SKM-1 treated with dmso at 0.1 percent for 144 hours (cell line): ENCODE results near the gene FGGY.

Experiments
- DNase-seq: peaks from one replicate; lab custom pipeline; 2025; ENCODE audit not compliant: unreplicated experiment; lab: John Stamatoyannopoulos, UW

The FGGY gene

DNA sequence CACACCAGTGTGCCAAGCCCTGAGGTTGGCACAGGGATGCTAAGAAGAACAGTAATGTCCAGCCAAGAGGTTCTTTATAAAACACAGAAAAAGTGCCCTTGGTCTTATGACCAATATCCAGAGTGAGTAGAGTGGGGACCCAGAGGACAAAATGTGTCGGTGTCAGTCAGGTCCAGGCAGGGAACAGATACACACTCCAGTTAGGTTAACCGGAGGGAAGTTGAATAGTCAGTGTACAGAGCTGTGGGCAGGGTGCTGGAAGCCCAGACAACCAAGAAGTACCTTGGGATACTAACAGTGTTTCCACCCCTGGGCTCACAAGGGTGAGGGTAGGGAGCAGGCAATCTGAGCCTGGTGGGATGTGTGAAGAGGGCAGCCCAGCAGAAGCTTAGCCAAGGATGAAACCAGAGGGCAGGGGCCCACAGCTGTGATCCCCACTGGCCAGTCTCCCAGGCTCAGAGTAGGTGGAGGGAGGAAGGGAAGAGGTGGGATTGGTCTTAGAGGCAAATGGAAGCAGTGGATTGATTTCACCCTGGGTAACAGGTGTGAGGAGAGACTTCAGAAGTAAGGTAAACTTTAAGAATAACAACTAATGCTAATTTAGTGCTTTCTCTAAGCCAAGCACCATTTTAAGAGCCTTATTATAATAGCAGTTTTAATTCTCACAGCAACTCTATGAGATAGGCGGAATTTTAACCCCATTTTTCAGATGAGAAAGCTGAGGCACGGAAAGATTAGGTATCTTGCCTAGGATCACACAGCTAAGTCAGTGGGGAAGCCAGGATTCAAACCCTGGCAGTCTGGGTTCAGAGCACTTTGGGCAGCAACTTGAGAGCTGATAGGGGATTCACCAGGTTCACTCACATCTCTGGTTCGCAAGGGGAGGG, 374.4 kb downstream of the FGGY start:
- DNase-seq: no peak

DNA sequence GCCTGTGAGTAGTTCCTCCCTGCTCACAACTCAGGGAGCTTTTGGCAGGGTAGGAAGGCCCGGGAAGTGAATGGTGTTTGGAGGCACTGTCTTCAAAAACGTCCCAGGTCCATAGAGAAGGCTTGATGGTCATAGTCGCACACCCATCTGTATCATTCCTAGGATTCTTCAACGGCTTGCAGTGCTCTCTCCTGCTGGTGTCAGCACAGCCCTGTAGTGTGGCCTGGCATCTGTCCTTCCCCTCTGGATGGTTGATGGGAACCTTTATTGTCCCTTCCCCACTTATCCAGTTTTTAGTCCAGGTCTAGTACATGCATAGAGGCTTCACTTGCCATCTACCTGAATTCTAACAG, 375.0 kb downstream of the FGGY start:
- no peak for DNase-seq

DNA sequence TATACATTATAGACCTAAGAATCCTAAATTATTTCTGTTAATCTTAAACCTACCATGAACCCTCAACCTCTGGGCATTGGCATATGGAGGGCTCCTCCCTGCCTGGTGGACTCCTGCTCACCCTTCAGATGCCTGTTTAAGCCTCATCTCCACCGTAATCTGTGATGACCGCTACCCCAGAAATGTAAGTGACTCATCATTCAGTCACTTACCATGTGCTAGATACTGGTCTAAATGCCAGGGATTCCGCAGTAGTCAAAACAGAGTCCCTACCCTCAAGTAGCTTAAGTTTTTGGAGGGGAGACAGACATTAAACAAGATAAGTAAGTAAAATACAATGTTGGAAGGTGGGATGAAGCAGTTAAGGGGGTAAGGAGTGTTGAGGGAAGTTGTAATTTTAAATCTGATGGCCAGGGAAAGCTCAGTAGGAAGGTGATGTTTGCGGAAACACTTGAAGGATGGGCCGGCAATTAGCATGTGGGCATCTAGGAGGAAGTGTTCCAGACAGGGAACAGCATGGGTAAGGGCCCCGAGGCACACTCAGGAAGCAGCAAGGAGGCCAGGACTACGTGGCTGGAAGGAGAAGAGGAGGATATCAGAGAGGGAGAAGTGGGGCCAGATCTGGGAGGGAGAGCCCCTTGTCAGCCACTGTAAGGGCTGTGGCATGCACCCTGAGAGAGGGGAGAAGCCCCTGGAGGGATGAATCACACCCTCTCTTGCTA, 376.1 kb downstream of the FGGY start:
- DNase-seq: no peak

DNA sequence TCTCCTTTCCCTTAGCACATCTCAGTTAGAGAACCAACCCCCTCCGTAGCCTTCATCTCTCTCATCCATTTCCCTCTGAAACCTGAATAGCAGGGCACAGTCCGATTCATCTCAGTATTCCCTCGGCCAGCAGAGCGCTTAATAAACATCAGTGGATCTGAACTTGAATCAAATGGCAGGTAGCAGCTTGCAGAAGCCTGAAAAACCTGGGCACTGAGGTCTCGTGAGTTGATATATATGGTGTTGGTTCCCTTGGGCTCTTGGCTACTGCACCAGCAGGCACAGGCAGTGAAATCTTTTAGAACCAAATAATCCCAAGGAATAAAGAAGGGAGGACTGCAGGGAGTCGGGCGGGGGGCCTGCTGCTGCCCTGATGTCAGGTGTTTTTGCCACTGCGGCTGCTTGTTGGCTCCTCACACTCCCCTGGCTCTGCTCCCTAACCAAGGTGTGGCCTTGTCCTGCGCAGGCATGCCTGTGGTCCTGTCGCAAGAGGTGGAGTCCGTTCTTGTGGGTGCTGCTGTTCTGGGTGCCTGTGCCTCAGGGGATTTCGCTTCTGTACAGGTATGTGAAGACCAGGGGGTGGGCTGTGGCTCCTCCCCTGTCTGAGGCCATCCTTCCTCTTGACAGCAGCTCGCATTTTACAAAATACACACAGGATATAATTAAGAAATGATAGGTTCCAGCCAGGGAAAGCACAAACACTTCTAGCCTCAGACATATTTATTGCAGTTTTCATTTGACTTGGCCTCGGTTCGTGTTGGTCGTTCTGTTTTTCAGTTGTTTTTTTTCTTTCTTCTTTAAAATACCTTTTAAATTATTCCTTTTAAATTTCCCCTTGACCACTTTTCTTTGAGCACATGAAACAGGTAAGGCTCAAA, 376.9 kb downstream of the FGGY start:
- DNase-seq: no peak

DNA sequence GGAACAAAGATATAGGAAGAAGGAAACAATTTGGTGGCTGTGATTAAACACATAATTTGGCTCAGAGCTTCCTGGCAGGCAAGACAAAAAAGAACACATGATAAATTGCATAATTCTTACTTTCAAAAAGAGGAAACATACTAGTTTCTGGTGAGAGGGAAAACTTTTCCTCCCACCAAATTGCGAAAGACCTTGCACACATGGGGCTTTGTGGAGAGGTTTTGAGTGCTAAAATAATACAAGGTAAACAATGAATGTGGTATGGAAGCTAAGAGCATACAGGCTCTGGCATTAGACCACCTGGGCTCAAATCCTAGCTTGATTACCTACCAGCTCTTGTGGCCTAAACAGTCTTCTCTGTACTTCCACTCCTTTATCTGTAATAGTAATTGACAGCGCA, 377.7 kb downstream of the FGGY start:
- peak; percentile 95 for DNase-seq

DNA sequence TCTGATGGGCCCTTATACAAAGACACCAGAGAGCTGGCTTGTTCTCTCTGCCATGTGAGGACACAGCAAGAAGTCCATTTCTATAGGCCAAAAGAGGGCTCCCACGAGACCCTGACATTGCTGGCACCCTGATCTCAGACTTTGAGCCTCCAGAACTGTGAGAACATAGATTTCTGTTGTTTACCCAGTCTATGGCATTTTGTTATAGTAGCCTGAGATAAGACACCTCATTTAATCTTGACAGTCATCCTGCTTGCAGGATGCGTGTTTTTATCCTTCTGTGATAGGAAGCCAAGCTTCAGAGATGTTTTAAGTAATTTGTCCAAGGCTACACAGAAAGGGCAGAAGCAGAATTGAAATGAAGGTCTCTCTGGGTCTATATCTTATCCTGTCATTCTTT, 379.0 kb downstream of the FGGY start:
- no peak for DNase-seq

DNA sequence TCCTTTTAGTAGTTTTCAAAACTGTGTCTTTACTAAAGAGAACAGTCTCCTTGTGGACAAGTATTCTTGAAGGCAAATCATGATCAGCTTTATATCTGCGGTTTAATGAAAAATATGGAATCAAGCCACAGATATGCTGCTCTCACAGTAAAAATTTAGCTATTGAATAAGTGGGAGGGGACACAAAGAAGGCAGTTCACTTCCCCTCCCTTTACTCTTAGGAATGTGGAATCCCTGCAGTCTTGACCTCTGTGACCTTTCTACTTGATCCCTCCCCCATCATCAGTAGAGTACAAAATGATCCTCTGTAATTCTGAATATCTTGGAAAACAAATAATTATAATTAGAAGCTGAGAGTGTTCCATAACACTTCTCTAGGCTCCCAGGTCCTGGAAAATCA, 381.1 kb downstream of the FGGY start:
- no peak for DNase-seq

DNA sequence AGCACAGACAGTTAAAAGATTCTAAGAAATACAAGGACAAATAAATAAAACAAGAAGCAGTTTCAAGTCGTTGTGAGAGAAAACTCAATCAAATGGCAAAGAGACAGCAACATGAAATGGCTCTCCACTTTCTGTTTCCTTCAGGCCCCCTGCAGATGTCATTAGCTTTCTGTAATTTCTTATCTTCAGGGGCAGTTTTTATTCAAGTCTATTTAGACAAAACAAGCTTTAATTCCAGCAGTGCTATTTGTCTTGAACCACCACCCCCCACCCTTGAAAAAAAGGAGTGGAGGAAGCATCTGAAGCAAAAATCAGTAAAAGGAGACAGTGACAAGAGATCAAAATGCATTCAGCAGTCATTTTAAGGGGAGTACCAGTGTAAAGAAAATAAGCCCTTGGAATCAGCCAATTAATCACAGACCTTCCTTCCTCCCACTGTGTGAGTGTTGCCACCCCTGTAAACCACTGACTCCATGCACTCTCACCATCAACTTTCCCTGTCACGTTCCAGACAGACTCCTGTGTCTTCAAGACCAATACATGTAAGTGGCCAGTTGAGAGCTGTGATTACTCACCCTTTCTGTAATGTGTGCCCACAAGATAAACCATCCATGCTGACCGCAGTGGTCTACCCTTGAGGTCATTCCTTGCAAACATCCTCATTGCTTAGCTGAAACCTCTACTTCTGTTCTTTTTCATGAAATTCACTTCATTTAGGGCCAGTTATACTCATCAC, 381.8 kb downstream of the FGGY start:
- DNase-seq: peak; percentile 39

DNA sequence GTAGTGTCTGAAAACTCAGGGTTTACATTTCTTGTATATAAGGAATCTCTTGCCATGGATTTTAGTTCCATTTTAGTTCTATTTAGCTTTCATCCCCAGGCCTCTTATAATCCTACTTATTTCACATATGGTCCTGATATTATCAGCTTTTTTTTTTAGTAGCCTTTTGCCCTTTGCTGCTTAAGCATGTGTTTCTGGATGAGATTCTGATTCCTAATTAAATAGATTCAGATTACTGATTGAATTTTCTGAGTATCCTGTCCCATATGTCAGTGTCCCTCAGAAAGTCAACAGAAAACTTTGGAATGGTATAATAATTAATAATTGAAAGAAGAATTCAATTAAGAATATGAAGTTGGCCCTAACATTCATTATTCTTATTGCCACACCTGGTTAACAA, 383.1 kb downstream of the FGGY start:
- DNase-seq: no peak

DNA sequence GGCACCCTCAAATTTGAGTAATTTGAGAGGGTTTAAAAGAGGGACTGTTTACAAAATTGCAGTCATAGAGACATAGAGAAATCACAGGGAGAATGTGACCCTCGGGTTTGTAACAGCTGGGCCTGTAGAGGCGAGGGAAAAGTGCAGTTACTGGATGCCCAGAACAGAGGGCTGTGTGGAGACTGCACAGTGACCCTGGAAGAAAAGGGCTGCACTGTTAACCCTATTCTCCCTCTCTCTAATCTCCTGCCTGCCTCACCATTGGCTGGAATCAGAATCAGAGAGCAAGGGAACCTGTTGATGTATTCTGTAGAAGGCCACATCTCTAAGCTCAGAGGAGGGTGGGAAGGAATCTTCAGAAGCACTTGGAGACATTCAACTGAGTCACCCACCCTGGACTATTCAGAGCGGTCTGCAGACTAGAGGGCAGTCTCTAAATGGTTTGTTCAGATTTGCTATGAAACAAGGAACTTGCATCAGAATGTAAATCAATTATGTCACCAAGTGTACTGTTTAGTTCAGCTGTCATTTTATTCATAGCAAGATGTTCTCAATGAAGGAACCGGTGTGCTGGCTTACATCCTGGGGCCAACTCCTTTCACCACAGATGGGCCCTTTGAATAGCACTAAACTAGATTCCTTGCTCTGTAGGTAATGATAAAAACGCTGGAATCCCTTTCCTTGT, 385.6 kb downstream of the FGGY start:
- no peak for DNase-seq

DNA sequence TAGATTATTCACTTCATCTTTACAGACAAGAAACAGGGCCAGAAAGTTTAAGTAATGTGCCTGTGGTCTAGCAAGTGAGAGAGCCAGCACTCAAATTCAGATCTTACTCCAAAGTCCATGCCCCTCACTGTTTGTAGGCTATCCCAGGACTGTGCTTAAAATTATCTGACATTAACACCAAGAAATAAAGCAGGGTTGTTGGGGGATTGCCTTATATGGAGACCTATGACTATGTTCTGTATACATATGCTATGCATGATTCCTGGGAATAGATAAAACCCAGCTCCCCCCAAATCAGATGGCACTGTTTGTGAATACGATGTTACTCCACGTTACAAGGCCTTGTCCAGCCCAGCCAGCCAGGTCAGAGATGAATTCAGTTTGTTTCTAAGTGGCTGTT, 386.3 kb downstream of the FGGY start:
- DNase-seq: no peak

DNA sequence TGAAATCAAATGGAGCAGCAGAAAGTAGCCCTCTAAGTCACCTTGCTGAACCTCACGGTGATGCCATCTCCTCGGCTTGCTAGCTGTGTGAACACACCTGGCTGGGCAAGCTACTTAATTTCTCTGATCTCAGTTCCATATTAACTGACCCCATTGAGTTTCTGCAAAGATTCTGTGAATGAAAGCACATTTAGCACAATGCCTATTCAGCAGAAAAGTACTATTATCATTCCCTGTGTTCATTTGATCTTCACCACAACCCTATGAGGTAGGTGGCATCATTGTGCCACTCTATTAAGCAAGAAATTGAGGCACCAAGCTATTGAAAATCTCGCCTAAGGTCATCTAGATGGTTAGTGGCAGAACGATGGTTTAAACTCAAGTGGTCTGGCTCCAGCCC, 387.8 kb downstream of the FGGY start:
- DNase-seq: no peak

DNA sequence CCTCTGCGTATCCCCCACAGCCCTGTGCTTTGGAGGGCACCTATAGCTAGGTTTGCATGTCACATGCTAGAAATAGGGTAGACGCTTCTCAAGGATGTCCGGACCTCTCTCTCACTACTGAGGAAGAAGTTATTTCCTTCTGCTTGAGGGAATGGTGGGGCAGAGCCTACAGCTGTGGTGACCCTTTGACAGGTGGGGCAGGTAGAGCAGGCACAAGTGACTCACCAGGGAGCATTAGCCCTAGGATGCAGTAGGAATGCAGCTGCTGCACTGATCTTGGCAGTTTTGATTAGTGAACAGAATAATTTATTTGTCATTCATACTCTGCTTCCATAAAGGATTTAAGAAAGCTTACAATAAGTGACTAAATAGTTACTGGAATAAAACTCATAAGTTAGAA, 388.2 kb downstream of the FGGY start:
- DNase-seq: no peak

DNA sequence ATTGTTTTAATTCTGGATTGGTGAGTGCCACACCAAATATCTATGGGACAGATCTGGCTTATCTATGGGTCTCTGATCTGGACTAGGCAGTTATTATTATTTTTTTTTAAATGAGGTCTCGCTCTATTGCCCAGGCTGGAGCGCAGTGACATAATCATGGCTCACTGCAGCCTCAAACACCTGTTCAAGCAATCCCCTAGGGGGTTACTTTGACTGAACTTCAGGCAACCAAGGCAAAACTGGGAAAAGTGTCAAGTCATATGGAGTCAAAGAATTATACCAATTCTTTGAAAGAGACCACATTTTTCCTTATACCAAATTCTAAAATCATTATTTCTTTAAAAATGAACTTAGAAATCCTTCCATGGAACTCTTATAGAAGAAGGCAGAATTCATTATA, 388.8 kb downstream of the FGGY start:
- no peak for DNase-seq

DNA sequence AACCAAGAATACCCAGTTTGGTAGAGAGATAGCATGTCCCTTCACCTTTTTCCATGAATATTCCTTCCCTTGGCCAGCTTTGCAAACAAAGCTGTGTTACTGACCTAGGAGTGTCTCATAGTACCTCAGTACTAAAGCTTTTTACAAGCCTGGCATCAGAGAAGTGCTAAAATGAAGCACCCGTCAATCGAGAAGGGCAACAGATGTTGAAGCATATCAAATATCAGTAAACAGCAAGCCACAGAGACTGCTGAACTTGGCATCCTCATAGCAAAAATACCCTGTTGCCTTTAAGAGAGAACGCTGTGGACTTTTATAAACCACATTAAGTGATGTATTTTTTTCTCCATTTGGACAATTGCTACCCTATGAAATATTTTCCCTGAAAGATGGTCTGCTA, 389.3 kb downstream of the FGGY start:
- DNase-seq: no peak

DNA sequence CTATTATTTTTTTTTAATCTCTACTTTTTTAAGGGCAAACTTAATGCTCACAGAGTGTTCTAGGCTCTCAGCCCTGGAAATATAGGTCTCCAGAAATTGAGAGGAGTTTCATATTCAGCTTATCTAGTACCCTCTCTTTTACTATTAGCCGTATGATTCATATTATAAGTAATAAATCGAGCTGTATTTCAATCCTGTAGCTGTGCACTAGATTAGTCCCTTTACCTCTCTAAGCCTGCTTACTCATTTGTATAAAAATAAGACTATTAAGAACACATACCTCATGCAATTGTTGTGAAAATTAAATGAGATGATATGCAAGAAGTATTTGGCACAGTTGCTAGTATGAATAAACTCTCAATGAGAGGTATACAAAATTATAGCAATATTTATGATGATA, 389.7 kb downstream of the FGGY start:
- DNase-seq: no peak

DNA sequence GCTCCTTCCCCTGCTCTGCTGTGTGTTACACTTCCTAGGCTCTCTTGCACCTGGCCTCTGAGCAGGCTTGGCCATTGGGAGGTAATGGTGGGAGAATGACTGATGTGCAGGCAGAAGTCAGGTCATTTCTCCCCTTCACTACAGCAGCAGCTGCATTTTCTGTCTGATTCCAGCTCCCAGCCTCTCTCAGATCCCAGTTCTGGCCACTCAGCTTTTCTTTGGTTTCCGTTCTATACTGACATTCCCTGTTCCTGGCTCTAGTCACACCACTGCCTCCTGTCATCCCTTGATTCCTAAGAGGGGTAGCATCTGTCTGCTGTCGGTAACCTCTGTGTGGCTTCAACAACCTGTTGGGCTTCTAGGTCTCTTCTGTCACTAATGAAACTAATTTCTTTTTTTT, 390.2 kb downstream of the FGGY start:
- DNase-seq: no peak

DNA sequence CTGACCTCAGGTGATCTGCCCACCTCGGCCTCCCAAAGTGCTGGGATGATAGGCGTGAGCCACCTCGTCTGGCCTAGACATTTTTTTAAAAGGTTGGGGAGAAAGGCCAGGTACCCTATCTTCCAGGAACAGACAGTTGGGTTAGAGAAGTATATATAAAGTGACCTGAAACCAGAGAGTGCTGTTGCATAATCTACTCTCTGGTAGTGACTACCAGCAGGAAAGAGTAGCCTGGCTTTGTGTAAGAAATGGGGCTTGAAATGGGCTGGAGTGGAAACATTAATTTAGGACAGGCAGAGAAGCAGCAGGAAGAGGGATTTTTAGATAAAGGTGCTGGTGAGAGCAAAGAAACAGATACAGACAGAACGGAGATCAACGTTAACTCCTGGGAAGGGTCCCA, 392.1 kb downstream of the FGGY start:
- DNase-seq: peak; percentile 74

DNA sequence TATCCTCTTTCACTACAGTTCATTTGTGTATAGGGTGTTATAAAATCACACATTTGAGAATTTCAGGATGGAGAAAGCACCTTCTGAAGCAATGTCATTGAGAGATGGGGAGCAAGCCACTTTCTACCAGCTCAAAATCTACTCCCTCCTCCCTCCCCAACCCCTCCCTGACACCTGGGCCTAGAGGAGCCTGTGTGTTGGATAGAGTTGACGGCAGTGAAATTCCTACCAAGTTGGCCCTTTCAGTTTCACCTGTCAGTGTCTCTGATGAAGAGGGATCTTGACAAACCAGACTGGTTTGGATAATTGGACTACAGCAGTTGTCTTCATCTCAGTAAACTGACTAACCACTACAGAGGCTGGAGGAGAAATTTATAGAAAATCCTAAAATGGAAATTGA, 392.8 kb downstream of the FGGY start:
- DNase-seq: peak; percentile 51

DNA sequence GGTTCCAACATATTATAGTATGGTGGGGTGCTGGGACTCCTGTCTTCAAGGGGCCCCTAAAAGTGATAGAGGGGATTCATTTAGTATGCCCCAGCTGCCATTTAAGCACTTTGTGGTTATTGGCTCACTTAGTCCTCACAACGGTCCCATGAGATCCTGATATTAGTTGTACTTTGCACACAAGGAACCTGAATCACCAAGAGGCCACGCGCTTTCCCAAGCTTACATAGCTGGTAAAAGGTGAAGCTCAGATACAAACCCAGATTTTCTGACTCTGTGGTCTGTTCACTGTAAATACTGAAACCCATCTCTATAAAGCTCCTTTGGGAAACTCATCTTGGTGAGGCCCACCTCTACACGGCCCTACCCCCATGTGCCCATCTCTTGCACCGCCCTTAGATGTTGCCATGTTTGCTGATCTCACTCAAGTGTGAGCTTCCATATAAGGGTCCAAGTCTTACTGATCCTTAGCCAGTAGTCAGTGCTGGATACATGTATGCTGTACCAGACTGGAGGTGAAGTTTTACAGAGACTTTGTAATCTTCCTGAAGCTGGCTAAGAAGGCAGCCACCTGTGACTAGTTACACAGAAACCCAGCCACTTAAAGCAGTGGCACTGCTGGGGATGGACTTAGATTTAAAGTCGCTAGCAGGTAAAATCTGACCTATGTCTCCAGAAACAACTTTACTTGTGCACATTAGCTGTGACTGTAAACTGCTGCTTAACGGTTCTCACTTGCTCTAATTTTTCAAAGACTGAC, 393.5 kb downstream of the FGGY start:
- no peak for DNase-seq
